Stimulated activated CD8-positive, alpha-beta memory T cell treated with anti-CD3 and anti-CD28 coated beads, Interleukin-15, amount 100 ng/mL, for 48 hours (primary cell): ENCODE results near the gene AATK.
A peak's percentile ranks its signal among the peaks of the same experiment; 100 is the strongest.

Experiments used
- DNase-seq, 2 donors: peaks; one replicate each; pipeline ENCODE4 v3.0.0-alpha.2; 2020; ENCODE audit warnings: low read depth in 2 of 2

AATK gene

DNA sequence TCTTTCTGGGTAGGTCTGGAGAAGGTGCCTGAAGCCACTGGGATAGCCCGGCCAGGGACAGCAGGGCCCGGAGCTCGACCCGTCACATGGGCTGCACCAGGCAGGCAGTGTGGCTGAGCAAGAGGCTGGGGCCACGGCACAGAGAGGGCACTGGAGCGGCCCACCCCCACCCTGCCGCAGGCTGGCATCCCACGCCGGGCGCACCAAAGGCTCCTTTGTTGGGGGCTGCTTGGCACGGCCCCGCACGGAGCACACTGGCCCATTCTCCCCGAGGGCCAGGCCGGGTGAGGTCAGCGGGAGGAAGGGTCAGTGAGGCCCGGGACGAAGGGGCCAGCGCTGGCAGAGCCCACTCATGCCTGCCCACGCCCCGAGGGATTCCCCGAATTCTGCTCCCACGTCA is 37.2 kb downstream of the AATK start:
- DNase-seq, result no peak

DNA sequence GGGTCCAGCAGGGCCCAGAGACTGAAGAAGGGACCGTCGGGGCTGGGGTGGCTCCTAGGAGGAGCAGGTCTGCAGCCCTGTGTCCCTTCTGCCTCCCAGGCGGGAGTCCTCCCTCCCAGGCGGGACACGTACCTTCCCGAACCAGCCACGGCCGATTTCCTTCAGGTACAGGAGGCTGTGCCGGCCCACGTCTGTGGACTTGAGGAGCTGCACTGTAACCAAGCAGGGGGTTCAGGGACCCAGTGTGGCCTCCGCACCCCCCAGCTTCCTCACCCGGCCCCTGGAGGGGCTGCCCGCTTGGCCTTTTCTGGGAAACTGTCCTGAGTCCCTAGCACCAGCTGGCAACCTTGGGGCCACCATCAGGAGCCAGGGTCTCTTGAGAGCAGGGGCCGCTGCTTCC is 37.7 kb downstream of the AATK start:
- no peak for DNase-seq

DNA sequence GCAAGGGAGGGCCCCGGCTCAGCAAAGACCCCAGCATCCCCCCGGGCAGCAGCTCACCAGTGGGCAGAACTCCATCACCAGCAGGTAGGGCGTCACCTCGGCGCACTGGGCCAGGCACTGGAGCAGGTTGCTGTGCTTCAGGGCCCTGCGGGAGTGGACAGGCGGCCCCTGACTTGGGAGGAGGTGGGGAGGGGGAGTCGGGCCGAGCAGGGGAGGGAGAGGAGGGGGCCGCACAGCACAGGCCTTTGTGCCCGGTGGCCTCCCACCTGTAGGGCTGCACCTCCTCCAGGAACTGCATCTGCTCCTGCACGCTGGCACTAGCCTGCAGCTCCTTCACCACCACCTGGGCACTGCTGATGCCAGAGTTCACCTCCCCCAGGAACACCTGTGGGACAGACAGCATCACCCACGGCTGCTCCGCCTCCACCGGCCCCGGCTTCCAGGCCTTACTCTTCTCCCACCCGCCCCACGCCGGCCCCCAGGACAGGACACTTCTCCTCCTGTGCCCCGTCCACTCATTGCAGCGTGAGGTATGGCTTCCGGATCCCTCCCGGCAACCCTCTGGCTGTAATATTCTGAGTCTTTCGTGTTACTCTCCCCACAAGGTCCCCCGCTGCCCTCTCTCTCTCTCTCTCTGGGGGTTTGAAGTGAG is 38.4 kb downstream of the AATK start:
- DNase-seq, result no peak

DNA sequence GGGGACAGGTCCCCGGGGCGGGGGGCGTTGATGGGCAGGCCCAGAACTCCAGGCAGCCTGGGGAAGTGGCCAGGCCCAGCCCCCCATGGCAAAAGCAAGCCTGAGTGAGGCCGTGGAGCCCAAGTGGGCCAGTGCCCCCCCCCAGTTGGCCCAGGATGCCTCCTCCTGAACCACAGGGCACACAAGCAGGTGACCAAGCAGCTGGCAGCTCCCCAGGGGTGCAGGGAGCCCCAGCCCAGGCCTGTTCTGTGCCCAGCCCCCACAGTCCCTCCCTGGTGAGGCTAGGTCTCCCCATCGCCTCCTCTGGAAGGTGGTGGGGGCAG is 38.9 kb downstream of the AATK start:
- DNase-seq, result no peak

DNA sequence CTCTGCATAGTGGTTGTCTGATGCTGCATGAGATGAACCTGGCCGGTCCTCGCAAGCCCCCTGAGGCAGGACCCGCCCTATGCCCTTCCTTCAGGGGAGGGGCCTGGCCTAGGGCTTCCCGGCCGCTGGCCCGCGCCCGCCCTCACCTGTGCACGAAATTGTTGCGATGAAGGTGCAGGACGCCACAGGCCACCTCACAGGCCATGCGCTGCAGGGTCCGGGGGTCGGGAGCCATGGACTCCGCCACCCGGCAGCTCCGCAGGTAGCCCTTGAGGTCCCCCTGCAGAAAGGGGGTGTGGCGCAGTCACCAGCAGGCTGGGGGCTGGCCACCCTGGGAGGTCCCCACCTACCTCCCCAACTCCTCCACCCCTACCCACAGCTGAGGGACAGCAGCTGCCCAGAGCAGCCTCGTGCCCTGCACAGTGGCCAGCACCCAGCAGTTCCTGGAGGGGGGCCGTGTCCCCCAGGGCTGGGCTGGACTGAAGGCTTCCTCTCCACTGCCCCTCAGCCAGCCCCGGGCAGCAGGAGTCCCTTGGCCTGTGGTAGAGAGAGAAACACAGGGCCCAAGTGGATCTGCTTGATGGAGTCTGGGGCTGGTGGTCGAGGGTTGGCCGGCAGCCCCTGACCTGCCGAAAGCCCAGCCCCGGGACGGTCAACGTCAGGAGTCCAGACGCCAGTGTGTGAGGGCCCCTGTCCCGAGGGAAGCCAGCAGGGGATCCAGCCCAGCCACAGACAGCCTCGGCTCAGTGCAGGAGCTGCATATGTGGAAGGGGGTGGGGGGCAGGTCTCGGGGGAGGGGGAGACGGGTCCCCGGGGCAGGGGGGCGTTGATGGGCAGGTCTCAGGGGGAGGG is 39.5 kb downstream of the AATK start:
- DNase-seq, result no peak

DNA sequence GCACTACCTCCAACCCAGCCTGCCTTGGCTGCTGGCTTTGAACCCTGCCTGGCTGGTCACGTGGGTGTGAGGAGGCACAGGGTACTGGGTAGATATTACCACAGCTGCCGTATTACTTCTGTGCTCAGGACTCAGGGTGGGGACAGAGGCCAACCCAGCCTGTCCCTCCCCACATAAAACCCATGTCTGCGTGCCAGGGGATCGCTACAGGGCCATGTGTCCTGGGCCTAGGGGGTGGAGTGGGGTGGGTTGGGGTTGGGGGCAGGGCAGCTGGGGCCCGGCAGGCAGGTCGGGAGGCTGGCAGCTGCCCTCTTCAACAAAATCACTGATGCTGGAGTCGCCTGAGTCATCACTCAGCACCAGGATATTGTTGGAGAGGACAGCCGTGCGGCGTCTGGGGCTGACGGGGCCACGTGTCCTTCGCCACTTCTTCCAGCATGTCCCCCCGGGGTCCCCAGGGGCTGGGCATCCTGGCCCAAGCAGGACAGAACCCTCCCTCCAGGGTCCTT is 40.4 kb downstream of the AATK start:
- DNase-seq, result no peak

DNA sequence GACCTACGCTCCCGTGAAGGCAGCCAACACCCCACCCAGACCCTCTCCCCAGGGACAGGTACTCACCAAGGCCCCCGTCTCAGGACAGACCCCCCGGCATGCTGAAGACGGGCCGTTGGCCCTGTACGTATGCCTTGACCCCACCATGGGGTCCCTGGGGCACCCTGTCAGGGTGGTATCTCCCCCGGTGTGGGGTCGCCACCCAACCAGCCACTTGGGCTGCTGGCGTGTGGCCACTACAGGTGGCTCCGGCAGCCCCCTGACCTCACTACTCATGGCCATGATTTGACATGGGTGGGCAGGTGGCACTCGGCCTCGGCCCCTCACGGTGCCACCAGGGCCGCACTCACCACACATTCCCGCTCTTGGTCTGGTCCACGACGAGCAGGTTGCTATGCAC is 41.6 kb downstream of the AATK start:
- DNase-seq, result no peak

DNA sequence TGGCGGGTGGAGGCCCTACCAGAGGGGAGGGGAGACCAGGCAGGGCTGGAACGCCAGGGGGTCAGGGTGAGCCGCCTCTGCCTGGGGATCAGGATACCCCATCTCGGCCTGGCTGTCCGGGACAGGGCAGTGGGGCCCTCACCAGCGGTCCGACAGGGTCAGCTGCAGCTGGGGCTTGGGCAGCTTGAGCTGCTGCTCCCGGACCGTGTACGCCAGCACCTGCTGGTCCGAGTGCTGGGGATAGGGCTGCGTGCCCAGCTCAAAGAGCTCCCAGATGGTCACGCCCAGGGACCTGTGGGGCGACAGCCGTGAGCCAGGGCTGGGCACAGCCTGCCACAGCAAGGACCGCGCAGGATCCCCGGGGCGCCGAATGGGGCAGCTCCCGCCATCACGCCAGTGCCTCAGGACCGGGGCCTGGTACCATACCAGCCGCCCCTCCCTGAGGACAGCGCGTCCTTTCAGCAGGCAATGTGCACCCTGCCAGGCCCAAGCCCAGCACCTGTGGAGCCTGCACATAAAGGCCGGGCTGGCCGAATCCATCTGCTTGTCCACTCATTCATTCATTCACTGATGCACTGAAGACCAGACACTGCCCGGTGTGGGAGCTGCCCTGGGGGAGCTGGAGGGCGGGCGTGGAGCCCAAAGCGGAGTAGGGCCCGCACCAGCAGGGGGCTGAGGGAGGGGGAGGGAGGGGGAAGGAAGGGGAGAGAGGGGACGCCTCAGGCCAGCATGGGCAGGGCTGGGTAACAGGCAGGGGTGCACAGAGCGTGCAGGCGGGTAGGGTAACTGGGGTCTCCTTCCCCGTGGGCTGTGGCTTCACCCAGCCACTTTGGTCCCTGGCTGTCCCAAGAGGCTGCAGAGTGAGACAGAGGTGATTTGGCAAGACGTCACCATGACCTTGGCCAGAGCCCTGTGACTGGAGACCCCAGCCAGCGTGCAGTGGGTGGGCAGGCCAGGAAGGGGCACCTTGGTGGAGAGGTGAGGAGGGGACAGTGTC is 42.7 kb downstream of the AATK start:
- no peak for DNase-seq

DNA sequence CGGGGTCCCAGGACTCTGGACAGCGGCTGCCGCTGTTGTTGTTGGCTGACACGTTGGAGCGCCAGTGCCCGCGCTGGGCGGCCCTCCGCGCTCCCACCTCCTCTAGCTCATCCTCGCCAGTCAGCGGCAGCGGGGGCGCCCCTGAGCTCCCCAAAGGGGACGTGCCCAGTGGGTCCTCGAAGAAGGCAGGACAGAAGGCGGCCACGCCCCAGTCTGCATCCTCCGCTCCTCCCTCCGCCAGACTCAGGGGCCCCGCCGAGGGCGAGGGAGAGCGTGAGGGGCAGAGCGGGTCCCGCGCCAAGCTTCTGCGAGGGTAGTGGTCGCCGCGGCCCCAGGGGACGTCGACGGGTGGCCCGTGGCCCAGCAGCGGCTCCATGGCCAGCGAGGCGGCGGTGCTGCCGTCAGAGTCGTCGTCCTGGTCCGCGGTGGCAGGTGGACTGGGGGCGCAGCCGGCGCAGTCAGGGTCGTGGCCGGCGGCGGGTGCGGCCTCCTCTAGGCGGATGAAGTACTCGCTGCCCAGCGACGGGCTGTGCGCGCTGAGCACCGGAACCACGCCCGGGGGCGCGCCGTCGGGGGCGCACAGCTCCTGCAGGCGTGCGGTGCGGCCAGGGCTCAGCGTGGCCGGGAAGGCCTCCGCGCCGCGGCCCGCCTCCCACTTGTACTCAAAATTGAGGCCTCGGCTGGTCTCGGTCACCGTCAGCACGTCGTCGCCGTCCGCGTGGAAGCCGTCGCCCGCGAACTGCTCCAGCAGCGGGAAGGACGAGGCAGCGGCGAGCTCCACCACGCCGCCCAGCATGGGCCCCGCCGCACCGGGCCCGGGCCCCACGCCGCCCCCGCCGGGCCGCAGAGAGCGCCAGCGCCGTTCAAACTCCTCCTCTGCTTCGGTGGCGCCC is 43.9 kb downstream of the AATK start:
- no peak for DNase-seq

DNA sequence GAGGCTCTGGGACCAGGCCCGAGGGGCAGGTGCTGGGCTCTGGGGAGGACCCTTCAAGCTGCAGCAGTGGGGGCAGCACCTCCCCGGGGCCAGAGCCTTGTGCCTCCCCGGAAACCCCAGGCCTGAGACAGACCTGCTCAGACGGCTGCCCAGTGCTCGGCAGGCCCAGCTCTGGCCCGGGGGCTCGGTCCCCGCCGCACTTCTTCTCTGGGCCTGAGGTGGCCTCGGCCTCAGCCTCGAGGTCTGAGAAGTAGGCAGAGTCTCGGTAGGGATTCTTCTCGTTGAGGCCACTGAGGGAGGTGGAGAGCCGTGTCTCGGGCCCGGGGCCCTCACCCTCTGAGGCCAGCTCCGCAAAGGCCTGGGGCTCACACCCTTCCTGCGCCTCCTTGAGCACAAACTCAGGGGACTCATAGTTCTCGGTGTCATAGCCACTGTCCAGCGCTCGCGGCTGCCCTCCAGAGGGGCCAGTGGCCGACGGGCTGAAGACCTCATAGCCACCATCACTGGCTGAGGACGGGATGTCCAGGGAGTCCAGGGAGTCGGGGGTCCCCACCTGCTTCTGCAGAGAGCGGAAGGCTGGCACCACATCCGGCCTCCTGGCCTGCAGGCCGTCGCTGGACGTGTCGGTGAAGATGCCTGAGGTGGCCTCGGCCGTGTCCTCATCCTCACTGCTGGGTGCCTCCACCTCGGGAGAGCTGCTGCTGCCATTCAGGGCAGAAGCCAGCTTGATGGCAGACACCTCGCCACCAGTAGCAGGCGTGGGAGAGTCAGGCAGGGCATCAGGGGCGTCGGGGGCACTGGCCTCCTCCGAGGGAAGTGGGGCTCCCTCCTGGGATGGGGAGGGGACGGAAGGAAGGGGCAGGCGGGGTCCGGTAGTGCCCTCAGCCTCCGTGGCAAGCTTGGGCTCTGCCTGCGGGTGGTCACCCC is 45.1 kb downstream of the AATK start:
- DNase-seq, result no peak

DNA sequence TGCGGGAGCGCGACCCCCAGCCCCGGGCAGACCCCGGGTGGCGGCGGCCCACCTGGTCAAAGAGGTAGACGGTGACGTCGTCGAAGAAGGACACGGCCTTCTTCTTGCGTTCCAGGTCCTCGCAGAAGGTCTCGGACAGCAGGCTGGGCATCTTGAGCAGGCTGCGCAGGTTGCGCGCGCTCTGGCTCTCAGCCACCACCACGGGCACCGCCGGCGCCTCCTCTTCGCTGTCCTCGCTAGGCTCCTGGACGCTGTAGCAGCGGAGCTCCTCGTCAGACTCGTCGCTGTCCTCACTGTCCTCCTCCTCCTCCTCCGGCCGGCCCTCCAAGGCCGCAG is 45.9 kb downstream of the AATK start:
- DNase-seq, result no peak

DNA sequence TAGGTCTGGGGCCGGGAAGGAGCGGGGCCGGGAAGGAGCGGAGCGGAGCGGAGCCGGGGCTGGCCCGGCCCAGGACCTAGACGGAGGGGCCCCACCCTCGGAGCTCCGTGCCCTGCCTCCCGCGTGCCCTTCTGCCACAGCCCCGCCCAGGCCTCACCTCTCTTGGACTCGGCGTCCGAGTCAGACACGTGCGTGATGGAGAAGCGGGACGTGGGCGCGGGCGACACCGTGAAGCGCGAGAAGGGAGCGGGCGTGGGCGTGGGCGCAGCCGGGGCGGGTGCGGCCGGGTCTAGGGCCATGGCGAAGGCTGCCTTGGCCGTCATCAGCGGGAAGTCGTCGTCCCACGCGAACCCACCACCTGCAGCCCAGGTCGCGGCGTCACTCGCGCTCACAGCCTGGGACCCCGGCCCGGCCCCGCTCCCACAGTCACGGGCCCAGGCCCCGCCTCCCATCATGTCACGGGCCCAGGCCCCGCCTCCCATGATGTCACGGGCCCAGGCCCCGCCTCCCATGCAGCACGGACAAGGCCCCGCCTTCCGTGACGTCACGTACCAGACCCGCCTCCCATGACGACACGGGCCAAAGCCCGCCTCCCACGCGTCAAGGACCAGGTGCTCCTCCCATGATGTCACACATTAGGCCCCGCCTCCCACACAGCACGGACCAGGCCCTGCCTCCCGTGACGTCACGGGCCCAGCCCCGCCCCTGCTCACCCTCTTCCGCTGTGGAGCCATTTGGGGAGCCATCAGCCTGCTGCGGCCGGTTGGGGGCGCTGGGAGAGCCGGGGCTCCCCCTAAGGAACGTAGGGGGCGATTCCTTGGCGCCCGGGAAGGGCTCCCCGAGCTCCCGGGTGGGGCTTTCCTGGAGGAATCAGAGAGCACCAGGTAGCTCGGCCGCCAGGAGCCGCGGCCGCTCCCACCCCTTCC is 46.5 kb downstream of the AATK start:
- peak; percentile 67 to 75 for DNase-seq

DNA sequence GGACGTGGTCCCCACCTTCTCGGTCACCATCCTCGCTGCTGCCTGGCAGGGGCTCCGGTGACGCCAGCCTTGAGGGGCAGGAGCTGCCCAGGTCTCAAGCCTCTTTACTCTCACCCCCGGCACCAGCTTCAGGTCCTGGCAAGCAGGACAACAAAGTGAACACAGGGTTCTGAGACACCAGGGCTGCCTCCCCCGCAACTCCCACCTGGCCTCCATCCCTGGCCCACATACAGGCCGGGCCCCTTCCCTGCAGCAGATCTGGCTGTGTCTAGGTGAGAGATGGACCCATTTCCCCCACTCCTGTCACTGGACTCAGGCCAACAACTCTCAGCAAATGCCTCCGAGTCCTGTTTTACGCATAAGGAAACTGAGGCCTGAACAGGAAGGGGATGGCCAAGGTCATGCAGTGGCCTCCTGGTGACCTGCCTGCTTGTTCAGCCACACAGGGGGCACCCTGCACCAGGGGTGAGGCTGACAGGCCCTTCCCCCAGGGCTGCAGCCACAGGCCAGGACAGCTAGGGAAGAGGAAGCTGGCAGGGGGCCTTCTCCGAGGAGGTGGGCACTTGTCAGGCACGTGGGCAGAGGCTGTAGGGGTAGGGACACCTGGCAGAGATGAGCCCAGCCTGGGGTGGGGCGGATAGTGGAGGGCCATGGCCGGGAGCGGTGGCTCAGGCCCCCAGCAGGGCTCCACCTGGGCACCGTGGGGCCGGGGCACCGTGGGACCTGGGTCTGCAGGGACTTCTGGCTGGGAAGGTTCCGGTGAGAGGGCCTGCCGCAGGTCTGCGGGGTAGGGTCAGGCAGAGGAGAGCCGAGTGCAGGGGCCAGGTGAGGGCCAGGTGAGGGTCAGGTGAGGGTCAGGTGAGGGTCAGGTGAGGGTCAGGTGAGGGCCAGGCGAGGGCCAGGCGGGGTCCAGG is 47.5 kb downstream of the AATK start:
- no peak for DNase-seq

DNA sequence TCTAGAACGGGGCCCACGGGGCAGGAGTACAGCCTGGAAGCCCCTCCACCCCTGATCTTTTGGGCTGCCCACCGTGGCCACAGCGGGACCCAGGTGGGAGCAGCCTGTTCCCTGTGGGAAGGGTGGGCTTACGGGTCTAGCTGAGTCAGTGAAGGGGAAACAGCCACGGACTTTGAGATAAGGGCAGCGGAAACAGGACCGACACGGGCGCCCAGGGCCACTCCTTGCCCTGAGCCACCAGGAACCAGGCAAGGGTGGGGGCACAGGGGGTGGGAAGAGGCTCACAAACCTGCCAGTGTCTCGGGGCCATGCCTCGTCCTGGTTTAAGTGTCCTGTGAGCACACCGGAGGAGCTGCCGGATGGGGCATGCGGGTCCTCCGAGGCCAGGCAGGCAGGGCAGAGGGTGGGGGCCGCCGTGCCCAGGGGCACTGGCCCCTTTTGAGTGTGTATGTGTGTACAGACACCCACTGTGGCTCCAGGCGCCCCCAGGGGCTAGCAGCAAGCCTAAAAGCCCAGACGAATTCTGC is 48.3 kb downstream of the AATK start:
- DNase-seq, result no peak

DNA sequence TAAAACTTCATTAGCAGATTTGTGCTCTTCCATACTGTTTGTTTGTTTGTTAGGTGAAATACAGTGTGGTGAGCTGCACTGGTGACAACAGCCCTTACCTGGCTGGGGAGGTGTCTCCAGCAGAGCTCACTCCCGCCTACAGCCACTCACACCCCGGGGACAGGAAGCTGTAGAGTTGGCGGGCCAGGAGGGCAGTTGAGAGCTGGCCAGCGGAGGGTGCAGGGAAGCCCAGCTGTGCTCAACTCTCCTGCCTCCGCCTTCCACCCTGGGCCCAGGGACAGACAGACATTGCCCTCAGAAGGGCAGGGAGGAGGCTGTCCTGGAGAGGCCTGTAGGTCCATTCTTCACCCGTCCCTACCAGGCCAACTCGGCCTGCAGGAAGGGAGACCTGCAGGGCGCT is 49.3 kb downstream of the AATK start:
- DNase-seq, result no peak

DNA sequence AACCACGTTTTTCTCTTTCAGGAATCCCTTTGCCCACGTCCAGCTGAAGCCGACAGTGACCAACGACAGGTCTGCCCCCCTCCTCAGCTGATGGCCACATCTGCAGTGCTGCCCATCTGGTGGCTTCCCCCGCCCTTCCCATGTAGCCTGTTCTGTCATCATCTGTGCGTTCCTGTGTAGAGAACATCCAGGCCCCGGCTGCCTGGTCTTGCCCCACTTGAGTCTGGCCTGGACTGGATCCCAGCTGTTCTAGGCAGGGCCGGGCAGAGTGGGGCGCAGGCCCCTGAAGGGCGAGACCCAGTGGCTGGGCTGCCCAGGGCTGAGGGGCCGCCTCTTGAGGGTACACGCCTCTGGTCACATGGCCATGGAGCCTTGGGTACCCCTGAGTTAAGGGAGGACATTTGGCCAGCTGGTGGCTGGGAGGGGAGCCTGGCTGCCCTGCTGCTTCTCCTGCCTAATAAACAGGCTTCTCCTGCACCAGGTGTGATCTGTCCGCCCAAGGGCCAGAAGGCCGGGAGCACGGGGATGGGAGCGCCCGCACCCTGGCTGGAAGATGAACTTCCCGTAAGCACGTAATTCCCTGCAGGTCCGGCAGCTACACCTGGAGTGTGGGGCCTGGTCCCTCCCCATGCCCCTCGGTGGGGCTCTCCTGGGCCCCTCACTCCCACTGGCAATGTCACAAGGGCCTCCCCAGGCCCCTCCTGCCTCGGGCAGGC is 50.1 kb downstream of the AATK start:
- DNase-seq, result no peak

DNA sequence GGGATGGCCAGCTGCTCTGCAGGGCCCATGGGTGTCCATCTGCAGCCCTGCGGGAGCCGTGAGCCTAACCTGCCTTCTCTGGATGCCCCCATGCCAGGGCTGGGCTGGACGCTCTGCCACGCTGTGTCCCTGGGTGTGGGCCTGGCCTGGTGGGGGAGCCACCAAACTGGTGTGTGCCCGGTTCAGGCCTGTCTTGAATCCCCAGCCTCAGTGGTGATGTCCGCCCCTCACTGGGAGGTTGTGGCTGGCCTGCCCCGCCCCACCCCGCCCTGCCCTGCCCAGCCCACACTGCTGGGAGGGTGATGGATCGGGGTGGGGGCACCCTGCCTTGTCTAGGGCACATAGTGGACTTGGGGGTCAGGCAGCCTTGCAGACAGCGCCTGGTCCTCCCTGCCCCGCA is 50.8 kb downstream of the AATK start:
- no peak for DNase-seq
